GM21529 (cell line): Measurements from ENCODE around the gene ZCCHC24.

Experiments
- ATAC-seq: cut with Tn5 transposase; IDR thresholded peaks from one replicate; pipeline ENCODE4 v1.9.1; 2021; ENCODE audit not compliant: unreplicated experiment

Gene ZCCHC24

GRCh38 chr10:79472951-79473350, 27.5 kb upstream of the ZCCHC24 start:
- ATAC-seq, result no peak

- ATAC-seq, result no peak
Observed at GRCh38 chr10:79472449-79472848, 27.0 kb upstream of the ZCCHC24 start.

DNA sequence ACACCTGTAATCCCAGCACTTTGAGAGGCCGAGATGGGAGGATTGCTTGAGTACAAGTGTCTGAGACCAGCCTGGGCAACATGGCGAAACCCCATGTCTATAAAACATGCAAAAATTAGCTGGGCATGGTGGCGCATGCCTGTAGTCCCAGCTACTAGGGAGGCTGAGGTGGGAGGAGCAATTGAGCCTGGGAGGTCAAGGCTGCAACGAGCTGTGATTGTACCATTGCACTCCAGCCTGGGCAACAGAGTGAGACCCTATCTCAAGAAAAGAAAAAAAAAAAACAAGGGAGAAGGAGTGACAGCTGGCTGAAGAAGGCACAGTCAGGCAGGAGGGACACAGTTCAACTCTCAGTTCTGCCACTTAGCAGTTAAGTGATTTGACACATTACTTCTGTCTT, 26.4 kb upstream of the ZCCHC24 start:
- ATAC-seq, result no peak

DNA sequence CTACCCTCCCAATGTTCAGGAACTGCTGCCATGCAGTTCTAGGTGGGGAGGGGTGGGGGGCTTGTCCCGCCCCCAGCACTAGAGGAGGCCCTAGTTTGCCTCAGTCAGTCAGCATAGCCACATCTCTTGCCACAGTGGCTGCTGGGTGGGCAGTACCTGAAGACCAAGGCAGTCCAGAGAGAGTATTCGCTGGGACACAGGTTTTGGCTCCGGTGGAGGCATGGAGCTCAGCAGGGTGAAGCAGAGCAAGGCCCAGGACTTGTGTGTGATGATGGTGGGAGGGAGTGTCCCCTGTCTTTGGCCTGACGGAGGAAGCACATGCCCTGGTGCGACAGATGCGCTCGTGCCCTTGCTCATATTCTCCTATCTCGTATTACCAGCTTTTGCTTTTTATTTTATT, 24.7 kb upstream of the ZCCHC24 start:
- ATAC-seq, result no peak

GRCh38 chr10:79468841-79469585, 23.6 kb upstream of the ZCCHC24 start:
- no peak for ATAC-seq

- no peak for ATAC-seq
Observed at GRCh38 chr10:79468015-79468560, 22.7 kb upstream of the ZCCHC24 start.

GRCh38 chr10:79465341-79465740, 19.9 kb upstream of the ZCCHC24 start:
- ATAC-seq, result no peak

- ATAC-seq, result no peak
Observed at GRCh38 chr10:79463578-79464496, 18.4 kb upstream of the ZCCHC24 start.

- ATAC-seq, result no peak
Observed at GRCh38 chr10:79460687-79461086, 15.3 kb upstream of the ZCCHC24 start.

DNA sequence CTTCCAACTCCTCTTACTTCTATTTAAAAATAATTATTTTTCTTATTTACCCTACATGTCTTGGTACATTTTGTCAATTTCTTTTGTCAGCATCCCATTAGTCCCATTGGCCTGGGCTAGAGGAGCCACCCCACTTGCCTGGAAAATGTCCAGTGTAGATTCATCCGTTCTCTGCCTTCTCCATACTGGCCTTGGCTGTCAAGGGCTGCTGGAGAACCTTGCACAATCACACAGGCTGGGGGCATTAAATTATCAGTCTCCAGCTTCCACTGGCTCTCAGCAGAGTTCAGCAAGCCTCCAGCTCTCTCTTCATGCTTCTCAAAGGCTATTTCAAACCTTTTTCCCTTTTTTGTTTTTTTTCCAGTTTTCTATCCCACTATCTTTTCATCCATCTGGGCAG, 13.8 kb upstream of the ZCCHC24 start:
- ATAC-seq, result no peak

DNA sequence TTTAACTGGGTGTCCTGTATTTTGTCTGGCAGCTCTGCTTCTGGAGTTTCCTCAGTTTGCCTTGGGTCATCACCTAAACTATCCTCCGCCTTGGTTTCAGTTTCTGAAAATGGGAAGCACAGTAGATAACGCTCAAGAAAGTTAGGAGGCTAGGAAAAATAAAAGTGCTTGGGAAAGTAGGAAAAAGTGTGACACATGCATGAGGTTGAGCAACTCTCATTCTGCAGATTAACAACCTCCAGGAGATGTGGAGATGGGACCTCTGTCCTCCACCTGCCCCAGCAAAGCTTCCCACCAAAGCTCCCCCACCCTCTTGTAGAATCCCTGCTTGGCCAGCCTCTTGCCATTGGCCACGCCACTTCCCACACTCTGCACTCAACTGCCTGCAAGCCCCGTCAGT, 13.1 kb upstream of the ZCCHC24 start:
- ATAC-seq, result no peak

DNA sequence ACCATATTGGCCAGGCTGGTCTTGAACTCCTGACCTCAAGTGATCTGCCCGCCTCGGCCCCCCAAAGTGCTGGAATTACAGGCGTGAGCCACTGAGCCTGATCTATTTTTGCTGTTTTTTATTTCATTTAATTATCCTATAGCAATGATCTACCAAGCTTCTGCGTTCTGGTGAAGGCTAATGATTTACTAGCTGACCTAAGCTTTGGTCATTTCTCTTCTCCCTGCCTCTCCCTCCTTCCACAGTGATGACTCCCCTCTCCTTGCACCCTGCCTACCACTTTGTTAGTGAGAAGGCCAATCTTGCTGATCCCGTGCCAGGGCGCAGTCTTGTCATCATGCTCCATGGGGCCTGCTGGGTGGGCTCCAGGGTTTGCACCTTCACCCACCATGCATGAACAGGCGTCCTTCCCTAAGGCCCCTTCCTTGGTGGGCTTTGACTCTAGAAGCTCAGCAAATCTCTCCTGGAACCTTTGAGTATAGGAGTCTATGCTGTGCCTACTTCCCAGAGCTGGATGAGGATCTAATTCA, 11.9 kb upstream of the ZCCHC24 start:
- ATAC-seq, result no peak

DNA sequence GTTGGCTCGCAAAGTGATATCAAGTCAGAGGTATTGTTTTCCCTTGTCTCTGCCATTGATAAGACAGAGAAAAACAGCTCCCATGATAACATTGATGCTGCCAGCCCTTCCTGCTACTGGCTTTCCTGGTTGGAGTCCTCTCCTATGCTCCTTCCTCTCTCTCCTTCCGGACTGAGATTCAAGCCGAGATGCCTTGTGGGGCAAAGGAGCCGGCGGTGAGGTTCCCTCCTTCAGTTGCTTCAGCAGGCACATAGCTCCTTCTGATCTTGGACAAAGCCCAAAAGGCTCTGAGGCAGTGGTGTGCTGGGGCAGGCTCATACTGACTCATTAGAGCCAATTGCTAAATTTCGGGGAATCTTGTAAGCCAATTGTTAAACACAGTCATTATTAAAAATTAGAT, 8.8 kb upstream of the ZCCHC24 start:
- ATAC-seq, result no peak

- ATAC-seq, result no peak
Observed at GRCh38 chr10:79453392-79453791, 8.0 kb upstream of the ZCCHC24 start.

DNA sequence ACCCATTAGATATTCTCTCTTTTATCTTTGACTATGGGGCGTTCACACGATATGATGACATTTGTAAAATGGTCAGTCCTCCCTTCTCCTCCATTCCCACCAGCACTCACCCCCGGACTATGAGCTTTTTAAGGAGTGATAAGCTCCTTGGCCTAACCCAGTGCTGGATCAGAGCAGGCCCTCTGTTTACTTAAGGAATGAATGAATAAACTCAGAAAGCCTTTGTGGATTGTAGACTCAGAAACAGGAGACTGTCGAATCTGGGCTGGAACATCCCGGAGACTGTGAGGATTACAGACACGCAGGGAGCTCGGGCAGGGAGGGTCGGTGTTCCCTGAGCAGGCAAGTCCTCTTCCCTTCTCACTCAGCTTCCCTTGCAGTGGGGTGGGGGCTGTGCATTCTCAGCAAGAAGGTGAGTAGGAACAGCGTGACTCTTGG, 6.8 kb upstream of the ZCCHC24 start:
- no peak for ATAC-seq

GRCh38 chr10:79451046-79451699, 5.7 kb upstream of the ZCCHC24 start:
- no peak for ATAC-seq

DNA sequence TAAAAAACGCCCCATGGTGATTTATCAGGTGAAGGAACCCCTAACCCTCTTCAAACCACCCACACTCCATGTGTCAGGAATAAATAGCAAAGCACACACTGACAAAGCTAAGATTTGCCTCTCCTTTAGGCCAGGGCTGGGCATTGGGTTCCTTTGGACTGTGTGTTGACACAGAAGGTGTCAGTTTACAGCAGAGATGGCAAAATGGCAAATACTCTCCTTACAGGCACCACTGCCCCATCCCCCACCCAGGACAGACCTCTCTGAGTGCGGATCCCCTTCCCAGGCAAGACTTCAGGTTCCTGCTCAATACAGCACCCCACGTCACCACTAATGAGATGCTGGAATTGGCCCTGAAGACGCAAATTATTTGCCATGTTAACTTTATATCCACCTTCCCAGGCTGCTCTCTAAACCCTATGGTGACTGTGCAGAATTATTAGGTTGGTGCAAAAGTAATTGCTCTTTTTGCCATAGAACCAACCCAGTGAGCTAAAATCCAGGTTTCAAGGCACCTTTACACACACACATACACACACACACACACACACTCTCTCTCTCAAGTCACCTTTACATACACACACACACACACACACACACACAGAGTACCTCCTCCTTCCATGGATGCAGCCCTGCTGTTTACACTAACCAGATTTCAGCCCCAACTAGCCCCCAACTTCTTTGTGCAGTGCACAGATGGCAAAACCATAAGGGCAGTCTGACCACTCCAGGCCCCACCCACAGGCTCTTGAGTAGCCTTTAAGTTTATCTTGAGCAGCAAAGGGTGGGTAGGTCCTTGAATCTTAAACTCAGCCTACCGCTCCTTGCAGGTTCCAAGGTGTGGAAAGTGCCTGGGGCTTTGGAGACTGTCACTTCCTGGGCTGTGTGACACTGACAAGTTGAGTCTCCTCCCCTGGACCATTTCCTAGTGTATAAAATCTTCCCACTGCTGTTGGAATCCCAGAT, 4.0 kb upstream of the ZCCHC24 start:
- ATAC-seq, result no peak

DNA sequence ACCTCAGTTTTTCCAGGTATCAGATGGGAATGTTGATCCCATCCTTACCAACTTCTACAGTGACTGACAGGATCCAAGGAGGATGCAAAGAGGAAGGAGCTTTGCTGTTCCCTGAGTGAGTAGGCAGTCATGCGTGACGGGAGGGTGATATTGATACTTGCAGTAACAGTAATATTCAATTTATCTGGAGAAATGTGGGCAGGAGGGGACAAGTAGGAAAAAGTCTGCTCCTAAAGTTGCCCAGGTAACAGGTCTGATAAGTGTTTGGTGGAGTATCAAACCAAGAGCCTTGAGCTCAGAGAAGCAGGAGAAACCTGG, 3.3 kb upstream of the ZCCHC24 start:
- ATAC-seq, result no peak

DNA sequence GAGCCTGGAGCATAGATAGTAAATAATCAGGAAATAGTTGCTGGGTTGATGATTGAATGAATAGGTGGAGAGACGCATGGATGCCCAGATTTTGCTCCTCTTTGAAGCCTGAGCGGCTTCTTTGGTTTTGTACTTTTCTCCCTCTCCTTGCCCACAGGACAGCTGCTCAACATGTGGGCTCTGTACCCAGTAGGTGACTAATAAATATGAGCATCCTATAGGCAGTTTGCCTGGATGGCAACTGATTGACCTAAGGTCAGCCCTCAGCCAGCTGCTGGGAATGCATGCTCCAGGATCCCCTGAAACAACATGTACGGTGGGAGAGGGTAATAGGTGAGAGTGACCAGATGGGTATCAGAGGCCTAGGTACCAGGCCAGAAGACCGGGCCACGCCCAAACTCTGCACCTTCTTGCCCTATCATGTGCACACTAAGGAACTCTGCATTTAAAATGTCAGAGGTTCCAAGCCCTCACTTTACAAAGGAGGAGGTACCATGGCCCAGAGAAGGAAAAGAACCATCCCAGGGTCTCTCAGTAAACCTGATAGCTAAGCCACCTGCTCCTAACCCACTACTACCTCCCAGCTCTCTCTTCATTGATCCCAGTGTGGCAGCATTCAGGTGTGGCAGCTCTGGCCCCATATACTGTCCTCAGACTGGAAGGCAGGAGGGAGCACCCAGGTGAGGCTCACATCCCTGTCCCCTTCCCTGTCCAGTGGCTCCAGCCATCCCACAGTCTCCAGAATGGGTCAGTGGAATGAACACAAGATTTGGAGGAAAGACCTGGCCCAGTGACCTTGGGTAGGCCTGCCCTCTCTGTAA, 2.7 kb upstream of the ZCCHC24 start:
- ATAC-seq, result no peak
